Skeletal muscle tissue (tissue), 4 donors: Measurements from ENCODE around the gene PHKB. TPM values are rescaled to one million over a fixed set of nuclear protein-coding genes. Genes with fewer than 3 reads are reported as not detected.

Experiments used
- H3K27ac ChIP-seq: one replicate; pipeline ENCODE4 v1.7.0; 2013; ENCODE audit warnings: mild to moderate bottlenecking, low read depth, low read length, inconsistent platforms
- H3K27me3 ChIP-seq, 3 donors: one replicate each; pipeline ENCODE4 v1.7.0; 2013; ENCODE audit warnings: low read length in 3 of 3; ENCODE audit not compliant: control insufficient read depth in 3 of 3, insufficient read depth in 3 of 3
- H3K36me3 ChIP-seq, 3 donors: one replicate each; pipeline ENCODE4 v1.7.0; 2013; ENCODE audit warnings: low read length in 3 of 3; ENCODE audit not compliant: control insufficient read depth in 3 of 3, insufficient read depth in 3 of 3
- H3K4me1 ChIP-seq, 3 donors: one replicate each; pipeline ENCODE4 v1.7.0; 2013; ENCODE audit warnings: low read length in 3 of 3, mild to moderate bottlenecking in 3 of 3; ENCODE audit not compliant: control insufficient read depth in 3 of 3, insufficient read depth in 3 of 3
- H3K4me3 ChIP-seq, 3 donors: one replicate each; pipeline ENCODE4 v1.7.0; 2013; ENCODE audit warnings: low read length in 3 of 3
- H3K9ac ChIP-seq, 3 donors: one replicate each; pipeline ENCODE4 v1.7.0; 2013; ENCODE audit warnings: low read length in 3 of 3, mild to moderate bottlenecking in 3 of 3, moderate library complexity in 2 of 3, low read depth in 1 of 3
- H3K9me3 ChIP-seq, 3 donors: one replicate each; pipeline ENCODE4 v1.7.0; 2013; ENCODE audit warnings: low read length in 3 of 3; ENCODE audit not compliant: control insufficient read depth in 3 of 3
- total RNA-seq: library from RNA; depleted of rRNA; stranded (reverse); fragments of >200 nt; gene quantifications from one replicate; pipeline ENCODE4 v1.2.3, GENCODE V29; 2014
- donor health status: Osteomylitis.

PHKB gene
- total RNA-seq, 1 donor from 2014 or later = 68.9 TPM

DNA sequence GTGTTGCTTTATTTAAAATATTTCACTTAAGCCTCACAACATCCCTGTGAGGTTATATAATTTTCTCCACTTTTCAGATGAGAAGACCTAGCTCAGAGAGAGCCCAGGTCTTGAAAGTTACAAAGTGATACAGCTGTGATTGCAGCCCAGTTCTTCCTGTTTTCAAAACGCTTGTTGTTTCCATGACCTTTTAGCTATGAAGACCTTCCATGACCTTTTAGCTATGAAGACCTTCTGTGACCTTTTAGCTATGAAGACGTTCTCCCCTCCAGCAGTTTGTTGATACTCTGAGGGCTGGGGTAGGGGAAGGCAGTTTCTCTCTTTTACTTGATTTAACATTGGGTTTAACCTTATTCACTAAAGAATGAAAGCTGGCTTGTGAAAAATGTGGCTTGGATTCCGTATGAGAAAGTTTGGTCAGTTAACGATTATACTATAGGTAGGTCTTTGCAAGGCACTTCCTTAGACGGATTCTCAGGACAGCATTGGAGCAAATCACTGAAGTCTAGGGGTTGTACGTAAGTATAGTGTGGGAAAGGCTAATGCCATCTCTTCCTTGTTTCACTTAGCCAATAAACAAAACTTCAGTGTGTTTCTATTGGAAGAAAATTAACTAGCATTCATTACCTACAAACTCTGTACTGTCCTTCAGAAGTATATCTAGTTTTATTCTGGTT lies 20.7 kb downstream of the PHKB start:
- Histone ChIP-seq H3K36me3 (no peaks in the 10 kb centered on the region), H3K4me1 (peaks cover 2 to 9% (median 6%) of the 10 kb centered on the region in 3 donors), H3K27me3 (no peaks in the 10 kb centered on the region), H3K4me3 (no peak overlapping the region), H3K9me3 (no peaks in the 10 kb centered on the region), H3K27ac (no peak overlapping the region), H3K9ac (no peak overlapping the region)

DNA sequence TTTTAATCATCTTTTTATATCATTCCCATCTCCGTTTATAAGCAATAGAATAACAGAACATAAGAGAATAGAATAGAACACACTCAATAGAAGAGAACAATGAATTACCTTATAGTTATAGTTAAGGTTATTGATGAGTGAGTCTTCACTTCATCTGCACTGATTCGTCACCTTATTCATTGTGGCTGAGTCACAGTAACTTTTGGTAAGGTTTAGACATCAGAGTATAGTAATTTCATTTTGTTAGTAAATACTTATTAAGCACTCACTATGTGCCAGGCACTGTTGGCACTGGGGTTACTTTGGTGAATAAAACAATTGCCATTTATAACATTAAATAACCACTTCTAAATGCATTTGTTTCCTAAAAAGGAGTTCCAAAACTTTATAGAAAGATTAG lies 22.5 kb downstream of the PHKB start:
- Histone ChIP-seq H3K4me3 (no peak overlapping the region), H3K27ac (peak overlapping the region; percentile 9), H3K9me3 (peaks cover 0 to 2% (median 0%) of the 10 kb centered on the region in 3 donors), H3K4me1 (no peaks in the 10 kb centered on the region), H3K9ac (no peak overlapping the region), H3K36me3 (peaks cover 0 to 6% (median 0%) of the 10 kb centered on the region in 3 donors), H3K27me3 (no peaks in the 10 kb centered on the region)

DNA sequence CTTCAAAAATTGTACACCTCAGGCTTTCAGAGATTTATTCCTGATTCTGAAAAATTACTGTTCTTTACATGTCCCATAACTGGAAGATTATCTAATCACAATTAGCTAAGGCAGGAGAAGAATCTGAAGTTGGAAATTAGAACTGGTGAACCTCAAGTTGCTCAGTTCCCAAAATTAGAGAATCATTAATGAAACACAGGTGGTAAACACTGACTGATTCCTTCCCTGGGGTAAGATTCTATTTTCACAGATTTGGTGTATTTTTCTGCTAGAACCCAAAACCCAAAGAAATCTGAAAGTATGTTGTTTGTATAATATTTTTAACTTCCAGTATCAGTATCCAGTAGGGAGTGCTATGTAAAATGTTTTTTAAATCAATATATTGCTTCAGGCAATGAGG lies 25.7 kb downstream of the PHKB start:
- peaks cover 0 to 21% (median 2%) of the 10 kb centered on the region in 3 donors for H3K9me3 ChIP-seq

DNA sequence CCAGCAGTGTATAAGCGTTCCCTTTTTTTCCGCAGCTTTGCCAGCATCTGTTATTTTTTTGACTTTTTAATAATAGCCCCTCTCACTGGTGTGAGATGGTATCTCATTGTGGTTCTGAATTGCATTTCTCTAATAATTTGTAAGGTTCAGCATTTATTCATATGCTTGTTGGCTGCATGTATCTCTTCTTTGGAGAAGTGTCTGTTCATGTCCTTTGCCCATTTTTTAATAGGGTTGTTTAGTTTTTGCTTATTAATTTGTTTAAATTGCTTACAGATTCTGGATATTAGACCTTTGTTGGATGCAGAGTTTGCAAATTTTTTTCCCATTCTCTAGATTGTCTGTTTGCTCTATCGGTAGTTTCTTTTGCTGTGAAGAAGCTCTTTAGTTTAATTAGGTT lies 26.9 kb downstream of the PHKB start:
- no peaks in the 10 kb centered on the region for H3K27me3 ChIP-seq
- H3K9me3 ChIP-seq = peaks cover 0 to 21% (median 2%) of the 10 kb centered on the region in 3 donors
- H3K36me3 ChIP-seq = peaks cover 0 to 6% (median 2%) of the 10 kb centered on the region in 3 donors
- peaks cover 2 to 12% (median 6%) of the 10 kb centered on the region in 3 donors for H3K4me1 ChIP-seq
- H3K9ac ChIP-seq = no peak overlapping the region
- H3K4me3 ChIP-seq = no peak overlapping the region
- H3K27ac ChIP-seq = no peak overlapping the region

More for the DNA sequence above, 25.7 kb downstream of the PHKB start:
- Histone ChIP-seq H3K4me1 (peaks cover 0 to under 1% (median 0%) of the 10 kb centered on the region in 3 donors), H3K36me3 (peaks cover 0 to 6% (median 2%) of the 10 kb centered on the region in 3 donors), H3K4me3 (no peak overlapping the region), H3K9ac (no peak overlapping the region), H3K27ac (no peak overlapping the region), H3K27me3 (no peaks in the 10 kb centered on the region)

DNA sequence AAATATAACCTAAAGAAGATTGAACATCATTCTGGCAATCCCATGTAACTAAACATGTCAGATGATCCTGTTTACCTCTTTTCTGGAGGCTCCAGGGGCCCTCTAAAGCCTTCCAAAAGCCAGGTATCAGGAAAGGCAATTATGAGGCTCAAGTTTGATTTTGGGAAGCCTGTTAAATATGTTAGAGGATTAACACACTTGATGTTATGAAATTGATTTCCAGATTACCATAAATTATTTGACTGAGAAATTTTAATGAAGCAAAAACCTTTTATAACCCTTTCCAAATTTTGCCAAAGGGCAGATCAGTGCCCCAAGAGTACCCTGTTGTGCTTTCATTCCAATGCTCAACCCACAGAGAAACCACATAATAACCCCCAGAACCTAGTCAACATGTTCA lies 29.3 kb downstream of the PHKB start:
- Histone ChIP-seq H3K4me1 (peaks cover 6 to 16% (median 6%) of the 10 kb centered on the region in 3 donors), H3K4me3 (no peak overlapping the region), H3K9ac (no peak overlapping the region), H3K27me3 (no peaks in the 10 kb centered on the region), H3K9me3 (peaks cover 0 to 21% (median 2%) of the 10 kb centered on the region in 3 donors), H3K36me3 (peaks cover 0 to 6% (median 2%) of the 10 kb centered on the region in 3 donors), H3K27ac (no peak overlapping the region)

DNA sequence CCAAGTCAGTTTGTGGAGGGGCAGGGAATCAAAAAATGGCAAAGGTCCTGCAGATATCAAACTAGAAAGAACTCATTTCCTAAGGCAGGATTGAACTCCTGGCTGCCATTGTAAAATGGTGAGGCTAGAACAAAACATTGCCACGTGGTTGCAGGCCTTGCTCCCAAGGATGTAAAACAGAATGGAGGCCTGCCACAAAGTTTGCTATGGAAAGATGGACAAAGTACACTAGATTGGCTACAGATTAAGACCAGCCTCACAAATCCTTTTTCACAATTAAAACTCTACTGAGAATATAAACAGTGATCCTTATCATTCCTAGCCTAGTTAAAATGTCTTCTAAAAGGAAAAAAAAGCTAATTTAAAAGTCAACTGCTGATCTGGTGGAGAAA lies 30.9 kb downstream of the PHKB start:
- peak overlapping the region; percentile 10 for H3K27ac ChIP-seq
- H3K36me3 ChIP-seq = peaks cover 0 to 6% (median 2%) of the 10 kb centered on the region in 3 donors
- peaks cover 0 to 21% (median 2%) of the 10 kb centered on the region in 3 donors for H3K9me3 ChIP-seq
- no peaks in the 10 kb centered on the region for H3K27me3 ChIP-seq
- H3K9ac ChIP-seq = no peak overlapping the region
- no peak overlapping the region for H3K4me3 ChIP-seq
- peaks cover 11 to 16% (median 12%) of the 10 kb centered on the region in 3 donors for H3K4me1 ChIP-seq

DNA sequence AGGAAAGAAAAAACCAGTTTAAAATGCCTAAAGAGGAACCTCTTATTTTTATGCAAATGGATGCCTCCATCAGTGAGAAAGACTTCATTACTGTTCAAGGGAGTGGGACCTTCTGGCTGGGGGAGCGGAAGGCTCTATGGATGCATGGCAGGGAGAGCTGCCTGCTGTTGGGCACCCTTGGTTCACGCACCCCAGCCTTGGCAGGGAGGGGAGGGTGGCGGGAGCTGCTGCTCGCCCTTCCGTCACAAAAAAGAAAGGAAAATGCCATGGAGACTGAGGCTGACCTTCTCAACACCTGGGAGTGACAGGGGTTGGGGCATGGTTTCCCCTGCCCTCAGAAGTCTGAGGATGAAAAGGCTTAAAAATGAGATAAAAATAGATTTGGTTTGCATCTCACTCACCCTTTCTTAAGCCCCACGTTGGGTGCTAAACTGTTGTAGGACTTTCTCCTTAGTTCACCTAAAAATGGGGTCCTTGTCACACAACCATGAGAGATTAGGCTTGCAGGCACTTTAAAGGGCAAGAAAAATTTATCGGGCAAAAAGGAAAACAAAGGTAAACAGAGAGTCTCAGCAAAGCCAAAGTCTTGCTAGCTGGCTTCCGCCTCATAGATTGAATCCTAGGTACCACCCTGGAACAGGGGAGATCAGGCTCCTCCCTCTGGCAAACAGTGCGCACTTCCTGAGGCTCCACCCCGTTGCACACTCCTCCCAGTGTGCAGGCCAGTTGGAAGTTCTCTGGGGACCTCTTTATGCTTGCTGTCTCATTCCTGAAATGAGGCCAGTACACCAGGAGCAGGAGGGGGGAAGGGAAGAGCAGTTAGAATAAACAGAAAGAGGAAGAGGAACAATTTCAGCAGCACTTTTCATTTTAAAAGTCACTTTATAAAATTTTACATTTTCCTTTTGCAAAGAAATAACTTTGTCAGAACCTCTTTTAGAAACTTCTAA lies 31.6 kb downstream of the PHKB start:
- no peak overlapping the region for H3K9ac ChIP-seq
- peaks cover 0 to 21% (median 2%) of the 10 kb centered on the region in 3 donors for H3K9me3 ChIP-seq
- H3K27me3 ChIP-seq = no peaks in the 10 kb centered on the region
- peaks cover 0 to 8% (median 2%) of the 10 kb centered on the region in 3 donors for H3K36me3 ChIP-seq
- peak overlapping the region in 2 of 3 donors; percentile 20 to 22 for H3K4me3 ChIP-seq
- peak overlapping the region; percentile 41 for H3K27ac ChIP-seq
- peaks cover 11 to 16% (median 12%) of the 10 kb centered on the region in 3 donors for H3K4me1 ChIP-seq

DNA sequence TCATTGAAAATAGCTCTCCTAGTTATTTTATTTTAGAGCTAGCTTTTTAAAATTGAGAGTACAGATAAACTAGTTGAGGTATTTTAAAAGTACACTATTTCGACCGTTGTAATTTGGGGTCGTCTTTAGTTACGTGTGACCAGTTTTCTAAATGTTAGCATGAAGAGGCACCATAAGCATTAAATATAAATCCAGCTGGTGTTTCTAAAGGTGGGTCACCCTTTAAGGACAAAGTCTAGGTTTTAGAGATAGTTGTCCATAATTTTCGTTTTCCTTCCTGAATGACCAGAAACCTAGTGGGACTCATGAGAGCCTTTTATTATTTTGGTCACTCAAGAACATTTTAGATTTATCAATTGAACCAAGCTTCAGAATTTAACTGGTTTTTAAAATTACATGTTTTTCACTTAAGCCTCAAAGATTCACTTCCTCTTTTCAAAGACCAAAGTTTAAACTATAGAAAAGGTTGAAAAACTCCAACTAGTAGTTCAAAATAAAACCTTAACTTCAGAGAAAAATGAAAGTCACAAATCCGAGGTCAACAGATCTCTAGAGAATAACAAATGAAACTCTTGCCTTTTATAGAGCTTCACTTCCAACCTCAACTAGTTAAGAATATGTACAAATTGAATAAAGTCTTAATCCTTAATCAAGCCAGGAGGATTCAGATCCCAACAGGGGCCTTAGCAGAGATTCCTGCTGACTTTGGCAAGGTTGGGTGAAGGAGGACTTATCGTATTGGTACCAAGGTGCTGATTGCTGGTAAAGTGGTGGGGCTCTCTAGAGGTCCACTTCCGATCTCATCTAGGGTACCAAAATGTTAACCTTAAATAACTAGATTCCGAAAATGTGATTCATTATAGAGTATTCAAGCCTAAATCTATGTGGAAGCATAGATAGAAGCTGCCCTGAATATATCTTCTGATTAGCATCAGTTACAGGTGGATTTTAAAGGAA lies 32.5 kb downstream of the PHKB start:
- peak overlapping the region in 1 of 3 donors; percentile 26 for H3K4me3 ChIP-seq

DNA sequence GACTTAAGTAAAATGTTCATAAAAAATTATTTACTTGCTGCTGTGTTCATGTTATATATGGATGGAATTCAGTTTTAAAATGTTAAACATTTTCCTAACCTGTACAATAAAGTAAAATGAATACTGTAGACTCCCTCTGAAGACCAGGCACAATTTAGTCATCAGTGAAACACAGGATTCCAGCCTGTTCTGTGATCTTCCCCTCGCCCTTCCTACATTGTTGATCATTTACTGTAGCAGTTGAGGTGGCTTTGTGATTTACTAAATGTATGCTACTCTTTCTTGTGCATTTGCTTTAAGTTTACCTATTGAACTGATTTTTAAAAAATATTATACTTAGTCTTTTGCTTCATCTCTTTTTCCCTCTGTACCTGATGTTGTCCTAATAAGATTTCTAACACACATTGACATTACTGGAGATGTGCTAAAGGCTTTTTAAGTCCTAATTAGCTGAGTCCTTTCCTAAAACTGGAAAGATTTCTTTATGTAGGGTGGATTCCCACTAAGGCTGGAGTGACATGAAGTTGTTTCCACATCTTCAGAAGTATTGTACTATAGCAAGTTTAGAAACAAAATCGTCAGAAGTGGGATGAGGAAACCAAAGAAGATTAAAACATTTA lies 38.1 kb downstream of the PHKB start:
- Histone ChIP-seq H3K9me3 (no peaks in the 10 kb centered on the region), H3K4me1 (peaks cover 0 to 6% (median 5%) of the 10 kb centered on the region in 3 donors), H3K27me3 (no peaks in the 10 kb centered on the region), H3K36me3 (peaks cover 27 to 41% (median 41%) of the 10 kb centered on the region in 3 donors), H3K9ac (no peak overlapping the region), H3K4me3 (no peak overlapping the region), H3K27ac (no peak overlapping the region)

More for the DNA sequence above, 32.5 kb downstream of the PHKB start:
- H3K9me3 ChIP-seq = peaks cover 0 to 18% (median 2%) of the 10 kb centered on the region in 3 donors
- no peaks in the 10 kb centered on the region for H3K27me3 ChIP-seq
- H3K27ac ChIP-seq = peak overlapping the region; percentile 41
- H3K36me3 ChIP-seq = peaks cover 3 to 14% (median 5%) of the 10 kb centered on the region in 3 donors
- H3K9ac ChIP-seq = no peak overlapping the region
- peaks cover 11 to 16% (median 12%) of the 10 kb centered on the region in 3 donors for H3K4me1 ChIP-seq
